ENCODE results near the gene CAP2.
"Not testable (repeated sequence)": the region's sequence is repeated elsewhere in the genome, so short reads cannot be mapped to it uniquely, and the experiment has no call there.

The CAP2 gene

DNA sequence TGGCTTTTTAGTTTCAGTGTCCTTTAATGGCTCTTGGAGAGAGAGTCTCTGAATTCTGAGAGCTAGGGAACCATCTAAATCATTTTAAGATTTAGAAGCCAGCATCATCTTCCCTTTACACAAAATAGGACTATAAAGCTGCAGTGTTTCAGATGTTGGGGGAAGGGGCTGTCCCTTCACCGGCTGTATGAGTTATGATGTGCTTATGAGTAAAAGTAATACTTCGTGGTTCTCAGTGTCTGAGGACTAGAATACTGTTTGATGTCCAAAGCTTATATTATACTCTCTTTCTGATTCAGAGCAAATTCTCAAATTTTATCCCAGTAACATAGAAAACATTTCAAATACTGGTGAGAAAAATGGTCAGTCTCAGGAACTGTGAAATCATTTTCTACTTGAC, 143.2 kb downstream of the CAP2 start:
- no peak overlapping the region for H3K4me2 ChIP-seq (ENCODE audit: low read length)
- H3K27ac ChIP-seq (ENCODE audit: low read depth, low read length, poor library complexity, severe bottlenecking) = no peak overlapping the region
- H3K4me3 ChIP-seq (ENCODE audit: low read depth, low read length, poor library complexity, severe bottlenecking) = no peak overlapping the region
- H3K9ac ChIP-seq (ENCODE audit: low read length) = no peak overlapping the region
- no peaks in the 10 kb centered on the region for H3K36me3 ChIP-seq (ENCODE audit: insufficient read depth, low read length)
- H3K9me3 ChIP-seq (ENCODE audit: low read length) = no peaks in the 10 kb centered on the region
- H3F3A ChIP-seq (ENCODE audit: insufficient read depth, low read length) = no peaks in the 10 kb centered on the region
- H4K20me1 ChIP-seq (ENCODE audit: insufficient read depth, low read length) = no peaks in the 10 kb centered on the region
- H3K4me1 ChIP-seq (ENCODE audit: insufficient read depth, low read length, severe bottlenecking) = no peaks in the 10 kb centered on the region
- H3K79me2 ChIP-seq (ENCODE audit: insufficient read depth, low read length) = no peaks in the 10 kb centered on the region
- TF ChIP-seq EZH2 (IDR thresholded peaks at IDR 0.05; ENCODE audit: borderline replicate concordance, low read length) = no peak
- TF ChIP-seq, protein P1, sequence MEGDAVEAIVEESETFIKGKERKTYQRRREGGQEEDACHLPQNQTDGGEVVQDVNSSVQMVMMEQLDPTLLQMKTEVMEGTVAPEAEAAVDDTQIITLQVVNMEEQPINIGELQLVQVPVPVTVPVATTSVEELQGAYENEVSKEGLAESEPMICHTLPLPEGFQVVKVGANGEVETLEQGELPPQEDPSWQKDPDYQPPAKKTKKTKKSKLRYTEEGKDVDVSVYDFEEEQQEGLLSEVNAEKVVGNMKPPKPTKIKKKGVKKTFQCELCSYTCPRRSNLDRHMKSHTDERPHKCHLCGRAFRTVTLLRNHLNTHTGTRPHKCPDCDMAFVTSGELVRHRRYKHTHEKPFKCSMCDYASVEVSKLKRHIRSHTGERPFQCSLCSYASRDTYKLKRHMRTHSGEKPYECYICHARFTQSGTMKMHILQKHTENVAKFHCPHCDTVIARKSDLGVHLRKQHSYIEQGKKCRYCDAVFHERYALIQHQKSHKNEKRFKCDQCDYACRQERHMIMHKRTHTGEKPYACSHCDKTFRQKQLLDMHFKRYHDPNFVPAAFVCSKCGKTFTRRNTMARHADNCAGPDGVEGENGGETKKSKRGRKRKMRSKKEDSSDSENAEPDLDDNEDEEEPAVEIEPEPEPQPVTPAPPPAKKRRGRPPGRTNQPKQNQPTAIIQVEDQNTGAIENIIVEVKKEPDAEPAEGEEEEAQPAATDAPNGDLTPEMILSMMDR (IDR thresholded peaks at IDR 0.05; ENCODE audit: low read length) = no peak
- H2AFZ ChIP-seq (ENCODE audit: low read length) = no peak overlapping the region
- no peaks in the 10 kb centered on the region for H3K9me2 ChIP-seq (ENCODE audit: low read depth, low read length)
- H3K27me3 ChIP-seq (ENCODE audit: insufficient read depth, low read length) = no peaks in the 10 kb centered on the region

DNA sequence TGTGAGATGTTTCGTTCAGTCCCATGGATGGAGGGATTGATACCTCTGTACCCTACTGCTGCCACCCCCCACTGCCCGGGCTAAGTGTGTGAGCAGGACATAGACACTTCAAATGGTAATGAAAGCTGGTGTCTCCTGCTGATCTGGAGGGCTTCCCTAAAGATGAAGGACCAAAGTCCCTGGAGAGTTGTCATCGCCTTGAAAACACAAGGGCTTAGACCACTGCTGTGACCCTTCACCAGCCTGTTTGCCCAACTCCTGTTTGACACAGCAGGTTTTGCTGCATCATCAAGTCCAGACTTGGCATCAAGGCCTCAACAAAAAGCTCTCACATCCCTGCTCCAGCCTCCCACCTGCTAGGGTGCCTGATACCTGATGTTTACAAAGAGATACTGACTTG, 148.8 kb downstream of the CAP2 start:
- H3F3A ChIP-seq (ENCODE audit: insufficient read depth, low read length) = no peaks in the 10 kb centered on the region

DNA sequence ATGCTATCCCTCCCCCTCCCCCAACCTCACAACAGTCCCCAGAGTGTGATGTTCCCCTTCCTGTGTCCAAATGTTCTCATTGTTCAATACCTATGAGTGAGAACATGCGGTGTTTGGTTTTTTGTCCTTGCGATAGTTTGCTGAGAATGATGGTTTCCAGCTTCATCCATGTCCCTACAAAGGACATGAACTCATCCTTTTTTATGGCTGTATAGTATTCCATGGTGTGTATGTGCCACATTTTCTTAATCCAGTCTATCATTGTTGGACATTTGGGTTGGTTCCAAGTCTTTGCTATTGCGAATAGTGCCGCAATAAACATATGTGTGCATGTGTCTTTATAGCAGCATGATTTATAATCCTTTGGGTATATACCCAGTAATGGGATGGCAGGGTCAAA, 152.3 kb downstream of the CAP2 start:
- H3K79me2 ChIP-seq (ENCODE audit: insufficient read depth, low read length); H3F3A ChIP-seq (ENCODE audit: insufficient read depth, low read length); H3K36me3 ChIP-seq (ENCODE audit: insufficient read depth, low read length); H3K27ac ChIP-seq (ENCODE audit: low read depth, low read length, poor library complexity, severe bottlenecking); H3K9ac ChIP-seq (ENCODE audit: low read length); H2AFZ ChIP-seq (ENCODE audit: low read length); H3K4me2 ChIP-seq (ENCODE audit: low read length); H3K9me3 ChIP-seq (ENCODE audit: low read length); H3K27me3 ChIP-seq (ENCODE audit: insufficient read depth, low read length); H3K4me1 ChIP-seq (ENCODE audit: insufficient read depth, low read length, severe bottlenecking); H4K20me1 ChIP-seq (ENCODE audit: insufficient read depth, low read length); H3K4me3 ChIP-seq (ENCODE audit: low read depth, low read length, poor library complexity, severe bottlenecking); H3K9me2 ChIP-seq (ENCODE audit: low read depth, low read length): not testable (repeated sequence)

More for the DNA sequence above, 148.8 kb downstream of the CAP2 start:
- H3K27ac ChIP-seq (ENCODE audit: low read depth, low read length, poor library complexity, severe bottlenecking) = no peak overlapping the region
- no peaks in the 10 kb centered on the region for H3K4me1 ChIP-seq (ENCODE audit: insufficient read depth, low read length, severe bottlenecking)
- no peaks in the 10 kb centered on the region for H3K9me3 ChIP-seq (ENCODE audit: low read length)
- H3K4me2 ChIP-seq (ENCODE audit: low read length) = no peak overlapping the region
- TF ChIP-seq, protein P1 (IDR thresholded peaks at IDR 0.05; ENCODE audit: low read length) = no peak
- no peak for TF ChIP-seq EZH2 (IDR thresholded peaks at IDR 0.05; ENCODE audit: borderline replicate concordance, low read length)
- H2AFZ ChIP-seq (ENCODE audit: low read length) = no peak overlapping the region
- no peaks in the 10 kb centered on the region for H3K36me3 ChIP-seq (ENCODE audit: insufficient read depth, low read length)
- H4K20me1 ChIP-seq (ENCODE audit: insufficient read depth, low read length) = no peaks in the 10 kb centered on the region
- H3K79me2 ChIP-seq (ENCODE audit: insufficient read depth, low read length) = no peaks in the 10 kb centered on the region
- no peak overlapping the region for H3K9ac ChIP-seq (ENCODE audit: low read length)
- no peaks in the 10 kb centered on the region for H3K9me2 ChIP-seq (ENCODE audit: low read depth, low read length)
- H3K27me3 ChIP-seq (ENCODE audit: insufficient read depth, low read length) = no peaks in the 10 kb centered on the region
- H3K4me3 ChIP-seq (ENCODE audit: low read depth, low read length, poor library complexity, severe bottlenecking) = no peak overlapping the region

DNA sequence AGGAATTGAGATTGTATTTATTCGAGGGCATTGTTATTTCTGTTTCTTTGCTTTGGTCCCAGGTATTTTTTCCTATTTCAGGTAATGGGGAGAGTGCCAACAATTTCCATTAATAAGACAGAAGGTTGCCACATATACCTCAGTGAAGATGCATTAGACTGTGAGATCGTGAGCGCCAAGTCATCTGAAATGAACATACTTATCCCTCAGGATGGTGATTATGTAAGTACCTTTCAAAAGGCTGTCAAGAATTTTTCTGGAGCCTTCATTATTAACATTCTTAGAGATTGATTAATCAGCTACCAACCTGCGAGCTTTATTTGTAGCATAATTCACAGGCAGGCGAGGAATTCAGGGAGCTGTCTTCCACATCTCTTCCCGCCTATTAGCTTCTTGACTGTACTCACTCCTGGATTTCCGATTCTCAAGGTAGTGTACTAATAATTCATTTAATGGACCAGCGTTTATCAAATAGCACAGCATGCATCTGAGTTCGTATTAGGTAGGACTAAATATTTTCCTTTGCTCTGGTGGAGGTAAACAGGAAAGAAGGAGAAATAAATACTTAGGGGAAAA, 158.1 kb downstream of the CAP2 start:
- no peaks in the 10 kb centered on the region for H3F3A ChIP-seq (ENCODE audit: insufficient read depth, low read length)
- H3K4me3 ChIP-seq (ENCODE audit: low read depth, low read length, poor library complexity, severe bottlenecking) = no peak overlapping the region
- no peak overlapping the region for H3K27ac ChIP-seq (ENCODE audit: low read depth, low read length, poor library complexity, severe bottlenecking)
- no peak overlapping the region for H2AFZ ChIP-seq (ENCODE audit: low read length)
- H3K9ac ChIP-seq (ENCODE audit: low read length) = no peak overlapping the region
- no peak for TF ChIP-seq EZH2 (IDR thresholded peaks at IDR 0.05; ENCODE audit: borderline replicate concordance, low read length)
- TF ChIP-seq, protein P1 (IDR thresholded peaks at IDR 0.05; ENCODE audit: low read length) = no peak
- H4K20me1 ChIP-seq (ENCODE audit: insufficient read depth, low read length) = no peaks in the 10 kb centered on the region
- no peaks in the 10 kb centered on the region for H3K79me2 ChIP-seq (ENCODE audit: insufficient read depth, low read length)
- no peaks in the 10 kb centered on the region for H3K27me3 ChIP-seq (ENCODE audit: insufficient read depth, low read length)
- H3K4me1 ChIP-seq (ENCODE audit: insufficient read depth, low read length, severe bottlenecking) = no peaks in the 10 kb centered on the region
- H3K9me3 ChIP-seq (ENCODE audit: low read length) = no peaks in the 10 kb centered on the region
- no peaks in the 10 kb centered on the region for H3K9me2 ChIP-seq (ENCODE audit: low read depth, low read length)
- no peak overlapping the region for H3K4me2 ChIP-seq (ENCODE audit: low read length)
- no peaks in the 10 kb centered on the region for H3K36me3 ChIP-seq (ENCODE audit: insufficient read depth, low read length)

Measured in OCI-LY1 (cell line).